ENCODE measurements around the gene HS3ST6.
A peak's percentile ranks its signal among the peaks of the same experiment; 100 is the strongest.

DNA sequence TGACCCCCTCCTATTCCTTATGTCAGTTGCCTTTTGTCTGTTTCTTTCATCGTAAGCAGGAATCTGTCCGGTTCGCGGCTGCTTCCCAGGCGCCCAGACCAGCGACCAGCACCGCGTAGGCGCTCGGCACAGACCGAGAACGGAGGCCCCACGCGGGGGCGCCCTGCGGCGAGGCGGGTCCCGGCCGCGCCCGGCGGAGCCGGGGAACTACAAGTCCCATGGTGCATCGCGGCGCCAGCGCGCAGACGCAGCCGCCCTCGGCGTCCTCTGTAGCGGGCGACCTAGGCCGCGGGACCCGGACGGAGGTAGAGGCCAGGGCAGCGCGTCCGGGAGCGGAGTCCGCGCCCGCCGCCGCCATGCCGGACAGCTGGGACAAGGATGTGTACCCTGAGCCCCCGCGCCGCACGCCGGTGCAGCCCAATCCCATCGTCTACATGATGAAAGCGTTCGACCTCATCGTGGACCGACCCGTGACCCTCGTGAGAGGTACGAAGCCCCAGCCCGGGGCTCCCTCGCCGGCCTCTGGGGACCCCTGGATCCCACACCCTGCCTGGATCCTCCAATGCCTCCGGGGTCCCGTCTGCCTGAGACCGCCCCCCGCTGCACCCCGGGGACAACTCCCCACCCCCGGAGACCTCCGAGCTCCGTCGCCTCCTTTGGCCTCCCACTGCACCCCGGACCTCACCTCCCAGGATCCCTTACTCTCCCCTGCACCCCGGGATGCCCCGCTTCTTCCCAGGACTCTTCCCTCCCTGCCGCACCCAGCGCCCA is 41.2 kb upstream of the HS3ST6 start, which contains the start of gene NDUFB10:
- TF ChIP-seq POLR2A (IDR thresholded peaks at IDR 0.05; ENCODE audit: low read depth, low read length), result peak; percentile 69; the same call in 1 of the 2 replicates
- no peak for TF ChIP-seq POU2F2 (IDR thresholded peaks at IDR 0.05; ENCODE audit: low read depth, low read length)
- TF ChIP-seq POLR2AphosphoS5 (IDR thresholded peaks at IDR 0.05; ENCODE audit: low read depth, low read length), result peak; percentile 84
- peak; percentile 47; the same call in 1 of the 2 replicates for TF ChIP-seq TAF1 (IDR thresholded peaks at IDR 0.05; ENCODE audit: low read depth, low read length)
- no peak for TF ChIP-seq SPI1 (IDR thresholded peaks at IDR 0.05; ENCODE audit: low read depth, low read length)
- no peak for TF ChIP-seq PAX5 (IDR thresholded peaks at IDR 0.05; ENCODE audit: insufficient read depth, low read length, severe bottlenecking)

Data from GM12891 (cell line).